Fibroblast of skin of left quadriceps (primary cell): ENCODE measurements around the gene CAPN10.

ENCODE experiments used
- DNase-seq, 2 experiments: peaks; one replicate each; pipeline ENCODE4 v3.0.0-alpha.2; 2013; ENCODE audit warnings: low read depth in 2 of 2

The CAPN10 gene

DNA sequence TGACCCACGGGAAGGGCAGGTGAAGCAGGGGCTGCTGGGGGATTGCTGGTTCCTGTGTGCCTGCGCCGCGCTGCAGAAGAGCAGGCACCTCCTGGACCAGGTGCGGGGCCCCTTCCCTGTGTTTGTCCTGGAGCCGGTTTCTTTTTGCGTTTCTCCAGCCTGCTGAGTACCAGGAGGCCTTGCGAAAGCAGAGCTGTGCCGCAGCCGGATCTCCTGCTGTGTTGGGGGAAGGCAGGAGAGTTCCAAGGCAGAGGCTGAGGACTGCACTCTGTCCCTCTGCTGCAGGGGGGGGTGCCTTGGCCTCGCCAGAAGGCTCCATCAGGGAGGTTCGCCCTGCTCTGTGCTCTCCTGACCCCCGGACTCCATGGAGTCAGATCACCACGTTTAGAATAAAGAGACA is 2.8 kb downstream of the CAPN10 start:
- no peak for DNase-seq

DNA sequence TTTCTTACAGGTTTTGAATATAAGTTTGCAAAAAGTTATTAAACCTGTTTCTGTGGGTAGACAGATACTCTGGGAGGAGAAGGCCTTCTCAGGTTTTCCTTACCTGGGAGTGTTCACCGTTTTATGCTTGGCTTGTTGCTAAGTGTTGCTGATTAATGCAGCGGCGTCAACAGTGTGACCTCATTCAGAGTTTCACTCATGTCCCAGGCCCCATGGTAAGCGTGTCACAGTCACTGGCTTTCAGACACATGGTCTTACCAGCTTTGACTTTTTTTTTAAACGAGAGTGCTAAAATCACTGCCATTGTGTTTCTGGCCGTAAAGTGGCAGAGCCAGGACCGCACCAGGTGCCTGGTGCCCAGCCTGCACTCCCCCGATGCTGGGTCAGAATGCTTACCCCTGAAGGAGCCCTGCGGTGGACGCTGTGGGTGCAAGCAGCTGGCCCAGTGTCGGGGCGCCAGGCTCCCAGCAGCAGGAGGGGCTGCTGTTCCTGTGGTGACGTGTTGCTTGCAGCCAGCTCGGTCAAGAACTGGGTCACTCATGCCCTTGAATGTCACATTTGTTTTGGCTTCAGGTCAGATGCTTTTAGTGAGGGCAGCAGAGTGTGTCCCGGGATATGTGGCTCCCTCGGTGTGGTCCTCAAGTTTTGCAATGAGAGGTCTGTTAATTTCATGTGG is 3.5 kb downstream of the CAPN10 start:
- no peak for DNase-seq

DNA sequence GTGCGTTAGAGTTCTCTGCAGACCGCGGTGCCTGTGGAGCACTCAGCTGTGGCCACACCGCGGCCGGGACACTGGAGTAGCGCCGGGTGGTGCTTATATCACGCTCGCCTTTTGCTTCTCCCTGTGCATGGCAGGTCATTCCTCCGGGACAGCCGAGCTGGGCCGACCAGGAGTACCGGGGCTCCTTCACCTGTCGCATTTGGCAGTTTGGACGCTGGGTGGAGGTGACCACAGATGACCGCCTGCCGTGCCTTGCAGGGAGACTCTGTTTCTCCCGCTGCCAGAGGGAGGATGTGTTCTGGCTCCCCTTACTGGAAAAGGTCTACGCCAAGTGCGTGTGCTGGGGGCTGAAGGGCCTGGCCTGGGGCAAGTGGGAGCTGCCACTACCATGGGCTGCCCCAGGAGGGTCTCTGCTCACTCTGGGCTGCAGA is 4.2 kb downstream of the CAPN10 start:
- no peak for DNase-seq

DNA sequence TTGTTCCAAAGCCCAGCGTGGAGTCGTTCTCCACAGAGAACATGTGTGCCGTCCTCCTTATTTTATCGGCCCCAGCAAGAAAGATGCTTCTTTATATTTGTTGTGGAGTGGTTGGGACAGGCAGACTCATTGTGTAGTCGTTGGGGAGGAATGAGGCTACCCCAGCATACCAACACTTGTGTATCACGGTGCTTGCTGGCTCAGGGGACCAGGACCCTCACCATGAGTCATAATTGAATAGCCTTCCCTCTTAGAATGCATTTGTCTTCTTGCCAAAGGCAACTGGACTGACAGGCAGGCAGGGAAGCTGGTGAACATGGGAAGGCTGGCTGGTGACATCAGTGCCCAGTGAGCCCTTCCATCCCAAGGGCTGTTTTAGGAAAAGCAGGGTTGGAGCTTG is 4.7 kb downstream of the CAPN10 start:
- no peak for DNase-seq

DNA sequence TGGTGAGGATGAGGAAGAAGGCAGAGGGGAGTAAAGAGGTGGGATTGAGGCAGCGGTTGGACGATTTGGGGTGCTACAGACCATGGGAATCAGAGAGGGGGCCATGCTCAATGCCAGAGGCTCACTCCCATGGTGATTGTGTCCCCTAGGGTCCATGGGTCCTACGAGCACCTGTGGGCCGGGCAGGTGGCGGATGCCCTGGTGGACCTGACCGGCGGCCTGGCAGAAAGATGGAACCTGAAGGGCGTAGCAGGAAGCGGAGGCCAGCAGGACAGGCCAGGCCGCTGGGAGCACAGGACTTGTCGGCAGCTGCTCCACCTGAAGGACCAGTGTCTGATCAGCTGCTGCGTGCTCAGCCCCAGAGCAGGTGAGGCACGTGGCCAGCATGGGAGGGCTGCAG is 5.2 kb downstream of the CAPN10 start:
- DNase-seq, result no peak

DNA sequence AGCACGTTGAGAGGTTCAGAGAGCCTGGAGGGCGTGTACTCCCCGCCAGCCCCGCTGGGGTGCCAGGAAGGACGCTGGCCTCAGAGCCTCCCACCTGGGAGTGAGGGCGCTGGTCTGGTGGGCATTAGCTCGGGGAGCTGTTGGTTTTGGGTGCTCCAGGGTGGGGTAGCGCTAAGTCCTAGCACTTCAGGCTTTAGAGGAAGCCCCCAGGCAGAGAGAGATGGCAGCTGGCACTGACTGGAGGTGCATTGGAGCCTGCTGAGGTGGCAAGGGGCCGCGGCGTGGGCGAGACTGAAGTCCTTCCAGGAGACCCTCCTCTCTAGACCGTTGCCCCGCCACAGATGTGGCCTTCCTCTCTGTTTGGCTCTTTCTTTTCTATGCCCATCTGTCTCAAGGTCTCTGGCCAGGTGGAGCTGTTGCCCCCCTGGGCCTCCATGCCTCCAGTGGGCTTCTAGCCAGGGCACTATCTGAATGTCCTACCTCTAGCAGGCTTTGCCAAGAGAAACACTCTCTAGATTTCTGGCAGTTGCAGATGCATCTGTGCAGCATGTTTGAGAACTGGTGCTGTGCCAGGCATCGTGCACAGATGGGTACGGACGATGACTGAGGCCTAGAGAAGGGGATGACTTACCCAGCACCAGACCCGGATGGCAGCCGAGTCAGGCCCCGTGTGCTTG is 6.6 kb downstream of the CAPN10 start:
- no peak for DNase-seq

DNA sequence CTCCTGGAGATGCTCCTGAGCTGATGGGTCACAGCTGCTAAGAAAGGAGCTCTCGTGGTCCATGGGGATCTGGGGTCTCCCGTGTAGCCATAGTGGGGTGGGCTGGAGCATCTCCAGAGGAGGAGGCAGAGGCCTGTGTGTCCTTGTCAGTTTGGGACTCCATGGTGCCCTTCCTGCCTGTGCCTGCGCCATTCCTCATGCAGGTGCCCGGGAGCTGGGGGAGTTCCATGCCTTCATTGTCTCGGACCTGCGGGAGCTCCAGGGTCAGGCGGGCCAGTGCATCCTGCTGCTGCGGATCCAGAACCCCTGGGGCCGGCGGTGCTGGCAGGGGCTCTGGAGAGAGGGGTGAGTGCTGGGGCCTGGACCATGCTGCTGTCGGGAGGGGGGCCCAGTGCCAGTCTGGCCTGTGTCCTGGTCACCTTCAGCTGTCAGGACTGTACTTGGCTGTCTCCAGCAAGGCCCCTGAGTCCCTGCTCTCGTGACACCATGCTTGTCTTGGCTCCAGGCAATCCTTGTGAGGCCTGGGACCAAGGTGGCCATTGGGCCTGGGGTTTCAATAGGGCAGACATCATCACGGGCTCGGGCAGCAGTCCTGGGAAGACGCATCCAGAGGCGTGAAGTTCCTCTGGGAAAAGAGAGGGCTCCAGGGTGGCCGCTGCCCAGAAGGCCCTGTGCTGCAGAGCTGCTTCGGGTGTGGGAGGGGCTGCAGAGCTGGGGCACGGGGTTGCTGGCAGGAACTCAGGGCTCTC is 7.3 kb downstream of the CAPN10 start:
- DNase-seq, result no peak

DNA sequence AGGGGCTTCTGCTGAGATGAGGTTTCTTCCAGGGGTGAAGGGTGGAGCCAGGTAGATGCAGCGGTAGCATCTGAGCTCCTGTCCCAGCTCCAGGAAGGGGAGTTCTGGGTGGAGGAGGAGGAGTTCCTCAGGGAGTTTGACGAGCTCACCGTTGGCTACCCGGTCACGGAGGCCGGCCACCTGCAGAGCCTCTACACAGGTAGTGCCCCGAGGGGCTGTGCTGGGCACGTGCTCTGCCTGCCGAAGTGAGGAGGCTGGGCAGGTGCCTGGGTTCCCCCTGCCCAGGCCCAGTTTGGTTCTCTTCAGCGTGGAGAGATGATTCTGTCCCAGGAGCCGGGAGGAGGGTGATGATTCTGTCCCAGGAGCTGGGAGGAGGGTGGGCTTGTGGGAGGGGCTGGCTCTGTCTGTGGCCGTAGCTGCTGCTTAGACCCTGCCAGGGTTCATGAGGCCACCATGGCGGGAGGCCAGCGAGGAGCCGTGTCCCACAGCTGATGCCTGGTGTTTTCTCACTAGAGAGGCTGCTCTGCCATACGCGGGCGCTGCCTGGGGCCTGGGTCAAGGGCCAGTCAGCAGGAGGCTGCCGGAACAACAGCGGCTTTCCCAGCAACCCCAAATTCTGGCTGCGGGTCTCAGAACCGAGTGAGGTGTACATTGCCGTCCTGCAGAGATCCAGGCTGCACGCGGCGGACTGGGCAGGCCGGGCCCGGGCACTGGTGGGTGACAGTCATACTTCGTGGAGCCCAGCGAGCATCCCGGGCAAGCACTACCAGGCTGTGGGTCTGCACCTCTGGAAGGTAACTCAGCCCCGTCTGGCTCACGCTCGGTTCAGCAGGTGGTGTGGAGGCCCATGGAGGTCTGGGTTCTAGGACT is 8.2 kb downstream of the CAPN10 start:
- DNase-seq, result no peak

DNA sequence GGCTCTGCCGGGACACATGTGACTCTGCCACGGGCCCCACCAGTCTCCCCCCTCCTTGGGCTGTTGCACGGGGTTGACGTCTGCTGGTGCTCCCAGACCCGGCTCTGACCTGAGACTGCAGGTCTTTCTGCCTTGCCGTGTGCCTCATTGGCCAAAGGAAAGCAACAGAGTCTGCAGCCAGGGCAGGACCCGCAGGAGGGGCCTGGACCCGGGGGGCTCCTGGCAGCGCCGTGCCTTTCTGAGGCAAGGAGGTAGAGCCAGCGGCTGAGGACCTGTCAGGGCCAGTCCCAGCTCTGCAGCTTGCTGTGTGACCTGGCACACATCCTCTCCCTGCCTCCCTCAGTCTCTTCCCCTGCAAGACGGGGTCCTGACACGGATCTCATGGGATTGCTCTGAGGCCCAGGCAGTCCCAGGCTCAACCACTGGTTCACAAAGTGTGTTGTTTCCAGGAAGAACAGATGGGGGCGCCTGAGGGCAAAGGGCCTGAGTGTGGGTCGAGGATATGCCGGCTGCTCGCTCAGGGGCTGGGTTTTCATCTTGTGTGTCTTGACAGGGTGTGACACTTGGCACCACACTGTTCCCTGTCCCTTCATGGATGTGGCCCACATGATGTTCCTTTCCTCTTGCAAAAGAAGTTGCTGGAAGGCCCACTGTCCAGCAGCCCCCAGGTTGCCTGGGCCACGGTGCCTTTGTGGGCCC is 9.0 kb downstream of the CAPN10 start:
- no peak for DNase-seq

DNA sequence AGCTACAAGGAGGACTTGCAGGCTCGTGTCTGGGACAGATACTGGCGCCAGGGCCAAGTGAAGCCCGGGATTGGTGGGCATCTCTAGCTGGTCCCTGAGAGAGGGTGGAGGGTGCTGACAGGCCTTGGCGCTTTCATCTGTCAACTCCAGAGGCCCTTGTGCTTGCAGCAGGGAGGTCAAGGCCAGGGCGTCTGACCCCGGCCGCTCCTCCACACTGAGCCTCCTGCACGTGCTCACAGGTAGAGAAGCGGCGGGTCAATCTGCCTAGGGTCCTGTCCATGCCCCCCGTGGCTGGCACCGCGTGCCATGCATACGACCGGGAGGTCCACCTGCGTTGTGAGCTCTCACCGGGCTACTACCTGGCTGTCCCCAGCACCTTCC is 9.5 kb downstream of the CAPN10 start:
- no peak for DNase-seq

DNA sequence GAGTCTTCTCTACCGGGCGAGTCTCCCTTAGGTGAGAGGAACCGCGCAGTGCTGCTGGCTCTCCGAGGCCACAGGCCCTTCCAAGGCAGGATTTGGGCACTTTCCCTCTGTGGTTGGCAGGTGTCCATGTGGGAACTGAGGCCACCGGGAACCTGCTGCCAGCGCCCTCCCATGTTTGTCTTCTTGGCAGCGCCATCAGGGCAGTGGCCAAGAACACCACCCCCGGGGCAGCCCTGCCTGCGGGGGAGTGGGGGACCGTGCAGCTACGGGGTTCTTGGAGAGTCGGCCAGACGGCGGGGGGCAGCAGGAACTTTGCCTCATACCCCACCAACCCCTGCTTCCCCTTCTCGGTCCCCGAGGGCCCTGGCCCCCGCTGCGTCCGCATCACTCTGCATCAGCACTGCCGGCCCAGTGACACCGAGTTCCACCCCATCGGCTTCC is 10.0 kb downstream of the CAPN10 start:
- no peak for DNase-seq

DNA sequence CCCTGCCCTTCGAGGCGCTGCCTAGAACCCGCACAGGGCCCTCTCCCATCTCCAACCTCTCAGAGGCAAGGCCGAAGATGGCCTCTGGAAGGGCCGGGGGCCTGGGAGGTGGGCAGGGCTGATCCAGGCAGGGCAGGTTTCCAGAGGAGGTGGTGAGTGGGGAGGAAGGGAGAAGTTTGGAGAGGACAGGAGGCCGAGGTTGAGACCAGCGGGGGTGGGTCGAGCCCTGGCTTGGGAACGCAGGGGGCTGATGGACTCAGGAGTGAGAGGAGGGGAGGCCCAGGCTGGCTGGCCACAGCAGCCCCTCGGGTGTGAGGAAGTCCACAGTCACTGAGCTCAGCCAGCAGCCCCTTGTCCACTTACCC is 10.5 kb downstream of the CAPN10 start:
- DNase-seq, result no peak

DNA sequence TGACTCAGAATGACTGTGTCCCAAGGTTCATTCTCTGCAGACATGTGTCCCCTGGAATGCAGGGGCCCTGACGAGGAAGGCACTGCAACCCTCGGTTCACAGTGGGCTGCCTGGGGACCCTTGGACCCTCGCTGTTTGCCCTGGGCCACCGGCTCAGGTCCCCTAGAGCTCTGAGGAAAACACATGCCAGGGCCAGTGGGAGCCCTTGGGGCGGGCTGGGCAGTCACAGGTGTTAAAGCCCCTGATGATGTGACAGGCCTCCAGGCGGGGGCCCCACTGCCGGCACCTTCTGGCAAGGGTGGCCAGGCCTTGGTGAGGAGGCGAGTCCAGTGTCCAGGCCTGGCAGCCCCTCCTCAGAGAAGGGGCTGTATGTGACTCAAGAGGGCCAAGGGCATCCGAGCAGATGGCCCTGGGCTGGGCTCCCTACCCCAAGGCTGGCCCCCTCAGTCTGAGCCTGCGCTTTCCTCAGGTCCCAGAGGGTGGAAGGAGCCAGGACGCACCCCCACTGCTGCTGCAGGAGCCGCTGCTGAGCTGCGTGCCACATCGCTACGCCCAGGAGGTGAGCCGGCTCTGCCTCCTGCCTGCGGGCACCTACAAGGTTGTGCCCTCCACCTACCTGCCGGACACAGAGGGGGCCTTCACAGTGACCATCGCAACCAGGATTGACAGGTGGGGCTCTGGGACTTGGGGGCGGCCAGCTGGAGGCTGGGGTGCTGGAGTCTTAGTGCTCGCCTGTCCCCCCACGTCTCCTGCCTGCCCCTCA is 11.1 kb downstream of the CAPN10 start:
- DNase-seq, result no peak

DNA sequence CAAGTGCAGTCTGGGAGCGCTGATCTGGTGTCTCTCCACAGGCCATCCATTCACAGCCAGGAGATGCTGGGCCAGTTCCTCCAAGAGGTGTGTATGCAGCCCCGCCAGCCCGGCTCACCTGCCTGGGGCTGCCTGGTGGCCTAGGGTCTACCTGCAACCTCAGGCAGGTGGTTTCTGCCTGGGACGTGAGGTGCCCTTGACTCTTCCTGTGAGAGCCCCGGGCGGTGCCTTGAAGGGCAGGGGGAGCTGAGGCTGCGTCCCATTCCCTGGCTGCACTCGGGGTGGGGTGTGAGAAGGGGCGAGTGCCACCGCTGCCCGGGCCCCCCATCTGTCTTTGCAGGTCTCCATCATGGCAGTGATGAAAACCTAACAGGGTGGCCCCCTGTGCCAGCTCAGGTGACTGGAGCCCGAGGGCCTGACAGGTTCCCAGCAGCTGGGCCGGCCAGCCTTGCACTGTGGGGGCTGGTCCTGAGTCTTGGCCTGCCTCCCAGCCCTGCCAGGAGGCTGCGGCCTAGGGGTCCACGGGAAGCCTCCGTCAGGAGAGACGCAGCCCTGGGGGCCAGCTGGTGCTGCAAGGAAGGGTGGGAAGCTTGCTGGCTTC is 11.9 kb downstream of the CAPN10 start:
- no peak for DNase-seq

DNA sequence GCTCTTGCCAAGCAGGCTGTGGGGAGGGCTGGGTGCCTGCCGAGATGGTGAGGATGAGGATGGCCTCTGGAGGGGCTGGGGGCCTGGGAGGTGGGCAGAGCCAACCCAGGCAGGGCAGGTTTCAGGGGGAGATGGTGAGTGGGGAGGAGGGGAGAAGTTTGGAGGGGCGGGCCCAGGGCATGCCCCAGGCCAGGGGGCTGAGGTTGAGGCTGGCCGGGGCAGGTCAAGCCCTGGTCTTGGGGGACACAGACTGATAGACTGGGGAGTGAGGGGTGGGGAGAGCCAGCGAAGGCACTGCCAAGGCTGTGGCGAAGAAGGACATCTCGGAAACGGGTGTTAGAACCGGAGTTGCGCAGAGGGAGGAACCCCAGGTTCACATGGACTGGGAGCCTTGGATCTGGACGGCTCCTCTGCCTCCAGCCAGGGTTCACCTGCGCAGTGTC is 12.6 kb downstream of the CAPN10 start:
- DNase-seq, result no peak

DNA sequence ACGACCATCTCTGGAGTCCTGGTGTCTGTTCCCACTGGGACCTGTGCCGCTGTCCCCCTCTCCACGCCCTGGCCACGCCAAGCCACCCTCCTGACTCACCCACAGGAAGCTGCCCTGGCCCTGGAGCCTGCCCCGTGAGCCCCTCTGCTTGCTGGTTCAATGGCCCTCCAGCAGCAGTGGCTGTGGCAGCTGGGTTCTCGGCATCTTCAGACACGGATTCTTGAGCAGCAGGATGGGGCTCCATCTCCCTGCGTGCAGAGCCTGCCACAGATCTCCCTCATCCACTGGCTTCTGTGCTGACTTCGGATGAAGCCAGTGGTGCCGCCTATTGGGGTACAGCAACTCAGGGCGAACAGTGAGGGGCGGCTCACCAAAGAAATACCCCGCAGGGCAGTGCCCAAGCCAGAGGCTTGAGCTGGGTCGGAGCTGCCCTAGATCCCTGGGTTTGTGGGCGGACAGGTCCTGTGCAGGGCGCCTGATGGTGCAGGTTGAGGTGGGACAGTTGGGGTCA is 14.0 kb downstream of the CAPN10 start:
- DNase-seq, result no peak

DNA sequence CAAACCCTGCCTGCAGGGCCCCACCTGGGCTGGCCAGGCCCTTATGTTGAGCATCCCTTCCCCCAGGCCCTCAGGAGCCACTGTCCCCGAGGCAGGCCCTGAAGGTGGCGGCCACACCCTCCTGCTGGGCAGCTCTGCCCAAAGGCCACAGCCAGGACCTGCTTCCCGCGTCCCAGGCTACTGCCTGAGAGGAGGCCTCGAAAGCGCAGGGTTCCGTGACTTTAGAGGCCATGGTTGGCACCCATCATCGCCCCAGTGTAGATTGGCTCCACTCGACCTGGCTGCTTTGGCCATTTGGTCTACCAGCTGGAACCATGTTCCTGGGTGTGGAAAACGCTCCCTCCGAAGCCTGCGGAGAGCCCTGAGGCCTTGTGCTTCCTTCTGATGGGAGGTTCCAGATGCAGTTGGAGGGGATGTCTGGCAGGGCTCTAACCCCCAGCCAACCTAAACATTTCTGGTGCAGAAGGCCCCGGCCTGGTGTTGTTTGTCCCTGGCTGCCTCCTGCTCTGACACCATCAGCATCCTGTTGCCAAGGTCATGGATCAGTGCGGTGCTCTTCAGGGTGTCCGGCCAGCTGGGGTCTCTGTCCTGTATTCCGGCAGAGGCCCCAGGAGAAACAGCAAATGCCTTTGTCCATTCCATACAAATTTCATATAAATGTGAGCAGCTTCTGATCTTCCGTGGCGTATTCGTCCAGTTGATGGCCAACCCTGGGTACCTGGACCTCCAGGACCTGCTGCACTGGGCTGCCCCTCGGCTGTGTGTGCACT is 14.7 kb downstream of the CAPN10 start:
- no peak for DNase-seq

DNA sequence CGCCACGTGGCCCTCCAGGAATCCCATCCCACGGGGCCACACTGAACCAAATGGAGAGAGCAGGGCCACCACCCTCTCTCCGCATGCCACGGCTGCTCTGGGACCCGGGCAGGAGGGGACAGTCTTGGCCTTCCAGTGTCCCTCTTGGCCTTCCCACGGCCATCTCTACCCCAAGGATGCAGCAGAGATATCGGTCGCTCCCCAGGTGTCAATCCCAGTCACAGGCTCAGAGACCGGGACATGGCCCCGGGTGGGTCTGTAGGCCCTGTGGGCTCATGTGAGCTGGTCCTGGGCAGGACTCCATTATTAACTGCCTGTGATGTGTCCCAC is 15.3 kb downstream of the CAPN10 start:
- no peak for DNase-seq

DNA sequence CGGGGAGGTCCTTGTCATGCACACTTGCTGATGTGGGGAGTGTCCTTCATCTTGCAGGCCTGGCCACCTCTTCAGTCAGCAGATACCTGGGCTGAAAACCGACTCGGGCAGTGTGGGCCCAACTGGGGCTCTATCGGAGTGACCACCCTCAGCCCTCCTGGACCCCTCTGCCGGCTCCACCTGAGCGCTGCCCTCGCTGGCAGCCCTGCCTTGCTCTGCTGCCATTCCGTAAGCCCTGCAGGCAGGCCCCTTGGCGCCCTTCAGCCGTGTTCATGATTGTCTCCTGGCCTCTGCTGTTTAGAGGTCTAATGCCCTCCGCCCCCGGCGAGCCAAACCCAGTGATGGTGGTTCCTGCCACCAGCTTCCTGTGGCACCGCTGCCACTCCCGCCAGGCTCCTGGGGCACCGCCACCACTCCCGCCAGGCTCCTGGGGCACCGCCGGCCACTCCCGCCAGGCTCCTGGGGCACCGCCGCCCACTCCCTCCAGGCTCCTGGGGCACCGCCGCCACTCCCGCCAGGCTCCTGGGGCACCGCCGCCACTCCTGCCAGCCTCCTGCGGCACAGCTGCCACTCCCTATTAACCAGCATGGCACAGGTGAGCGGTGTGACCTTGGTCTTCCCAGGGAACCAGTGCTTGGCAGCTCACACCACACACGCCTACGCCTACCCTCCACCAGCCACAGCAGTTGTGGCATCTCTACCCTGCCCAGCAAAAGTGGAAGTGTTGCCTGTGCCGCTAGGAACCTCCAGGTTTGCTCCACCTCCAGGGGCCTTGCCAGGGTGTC is 15.9 kb downstream of the CAPN10 start:
- DNase-seq, result no peak
